Measurements from ENCODE around the gene KCNS1.

The KCNS1 gene

DNA sequence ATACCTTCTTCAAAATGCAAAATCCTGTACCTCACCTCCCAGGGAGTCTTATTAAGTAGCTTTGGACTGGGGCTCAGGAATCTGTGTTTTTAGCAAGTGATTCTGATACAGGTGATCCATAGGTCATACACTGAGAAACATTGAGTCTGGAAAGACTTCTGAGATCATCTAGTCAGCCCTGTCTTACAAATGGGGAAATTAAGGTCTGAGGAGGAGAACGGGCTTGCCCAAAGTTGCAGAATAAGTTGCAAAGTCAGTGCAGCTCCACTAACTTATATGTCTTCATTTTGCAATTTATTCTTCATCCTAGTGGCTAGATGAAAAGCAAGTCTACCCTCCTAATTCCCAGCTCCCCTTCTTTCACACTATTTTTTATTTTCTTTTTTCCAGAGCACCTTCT lies 28.9 kb downstream of the KCNS1 start:
- Histone ChIP-seq H3K36me3 (ENCODE audit: insufficient read depth, low read length) (peaks cover 81% of the 10 kb centered on the region), H3F3A (ENCODE audit: insufficient read depth, low read length) (no peaks in the 10 kb centered on the region), H4K20me1 (ENCODE audit: insufficient read depth, low read length) (no peaks in the 10 kb centered on the region), H3K4me1 (ENCODE audit: insufficient read depth, low read length, severe bottlenecking) (no peaks in the 10 kb centered on the region), H3K4me3 (ENCODE audit: low read depth, low read length, poor library complexity, severe bottlenecking) (no peak overlapping the region), H3K9me2 (ENCODE audit: low read depth, low read length) (no peaks in the 10 kb centered on the region), H3K79me2 (ENCODE audit: insufficient read depth, low read length) (peaks cover 3% of the 10 kb centered on the region; the same call in 1 of the 2 replicates), H2AFZ (ENCODE audit: low read length) (no peak overlapping the region), H3K9ac (ENCODE audit: low read length) (no peak overlapping the region), H3K27ac (ENCODE audit: low read depth, low read length, poor library complexity, severe bottlenecking) (no peak overlapping the region), H3K4me2 (ENCODE audit: low read length) (no peak overlapping the region), H3K27me3 (ENCODE audit: insufficient read depth, low read length) (no peaks in the 10 kb centered on the region), H3K9me3 (ENCODE audit: low read length) (no peaks in the 10 kb centered on the region)
- TF ChIP-seq EZH2 (IDR thresholded peaks at IDR 0.05; ENCODE audit: borderline replicate concordance, low read length), result no peak
- TF ChIP-seq, protein P1, sequence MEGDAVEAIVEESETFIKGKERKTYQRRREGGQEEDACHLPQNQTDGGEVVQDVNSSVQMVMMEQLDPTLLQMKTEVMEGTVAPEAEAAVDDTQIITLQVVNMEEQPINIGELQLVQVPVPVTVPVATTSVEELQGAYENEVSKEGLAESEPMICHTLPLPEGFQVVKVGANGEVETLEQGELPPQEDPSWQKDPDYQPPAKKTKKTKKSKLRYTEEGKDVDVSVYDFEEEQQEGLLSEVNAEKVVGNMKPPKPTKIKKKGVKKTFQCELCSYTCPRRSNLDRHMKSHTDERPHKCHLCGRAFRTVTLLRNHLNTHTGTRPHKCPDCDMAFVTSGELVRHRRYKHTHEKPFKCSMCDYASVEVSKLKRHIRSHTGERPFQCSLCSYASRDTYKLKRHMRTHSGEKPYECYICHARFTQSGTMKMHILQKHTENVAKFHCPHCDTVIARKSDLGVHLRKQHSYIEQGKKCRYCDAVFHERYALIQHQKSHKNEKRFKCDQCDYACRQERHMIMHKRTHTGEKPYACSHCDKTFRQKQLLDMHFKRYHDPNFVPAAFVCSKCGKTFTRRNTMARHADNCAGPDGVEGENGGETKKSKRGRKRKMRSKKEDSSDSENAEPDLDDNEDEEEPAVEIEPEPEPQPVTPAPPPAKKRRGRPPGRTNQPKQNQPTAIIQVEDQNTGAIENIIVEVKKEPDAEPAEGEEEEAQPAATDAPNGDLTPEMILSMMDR (IDR thresholded peaks at IDR 0.05; ENCODE audit: low read length), result no peak

DNA sequence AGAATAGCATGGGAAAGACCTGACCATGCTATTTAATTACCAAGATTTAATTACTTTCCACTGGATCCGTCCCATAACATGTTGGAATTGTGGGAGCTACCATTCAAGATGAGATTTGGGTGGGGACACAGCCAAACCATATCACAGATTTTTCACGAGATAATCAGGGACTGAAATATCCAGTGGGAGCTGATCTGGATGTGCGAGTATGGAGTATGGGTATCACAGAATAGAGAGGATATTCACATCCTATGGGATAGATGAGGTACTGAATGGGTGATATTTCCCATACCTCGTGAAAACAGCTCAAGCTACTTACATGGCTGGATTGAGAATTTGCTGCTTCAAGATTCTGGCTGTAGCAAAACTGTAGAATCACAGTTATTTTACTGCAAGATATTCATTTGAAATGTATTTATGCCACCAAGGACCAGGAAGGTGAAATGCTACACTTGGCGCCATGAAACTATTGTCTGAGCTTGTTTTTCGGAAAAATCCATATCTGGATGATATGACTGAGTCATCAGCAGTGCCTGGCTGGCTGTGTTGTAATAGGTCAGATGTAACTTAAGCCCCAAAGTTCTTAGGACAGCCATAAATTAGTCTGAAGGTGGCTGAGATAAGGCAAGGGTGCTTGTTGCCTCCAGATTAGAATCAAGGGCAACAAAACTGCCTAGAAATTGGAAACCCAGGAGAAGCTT lies 29.8 kb downstream of the KCNS1 start:
- no peak overlapping the region for H3K27ac ChIP-seq (ENCODE audit: low read depth, low read length, poor library complexity, severe bottlenecking)
- no peak overlapping the region for H3K4me2 ChIP-seq (ENCODE audit: low read length)
- H3K27me3 ChIP-seq (ENCODE audit: insufficient read depth, low read length), result no peaks in the 10 kb centered on the region
- peaks cover 6% of the 10 kb centered on the region; the same call in 1 of the 2 replicates for H3K79me2 ChIP-seq (ENCODE audit: insufficient read depth, low read length)
- H4K20me1 ChIP-seq (ENCODE audit: insufficient read depth, low read length), result no peaks in the 10 kb centered on the region
- no peak overlapping the region for H3K9ac ChIP-seq (ENCODE audit: low read length)
- no peaks in the 10 kb centered on the region for H3K4me1 ChIP-seq (ENCODE audit: insufficient read depth, low read length, severe bottlenecking)
- no peak overlapping the region for H3K4me3 ChIP-seq (ENCODE audit: low read depth, low read length, poor library complexity, severe bottlenecking)
- H3F3A ChIP-seq (ENCODE audit: insufficient read depth, low read length), result no peaks in the 10 kb centered on the region
- TF ChIP-seq, protein P1 (IDR thresholded peaks at IDR 0.05; ENCODE audit: low read length), result no peak
- TF ChIP-seq EZH2 (IDR thresholded peaks at IDR 0.05; ENCODE audit: borderline replicate concordance, low read length), result no peak
- H2AFZ ChIP-seq (ENCODE audit: low read length), result no peak overlapping the region
- no peaks in the 10 kb centered on the region for H3K9me3 ChIP-seq (ENCODE audit: low read length)
- no peaks in the 10 kb centered on the region for H3K9me2 ChIP-seq (ENCODE audit: low read depth, low read length)
- peaks cover 81% of the 10 kb centered on the region for H3K36me3 ChIP-seq (ENCODE audit: insufficient read depth, low read length)

DNA sequence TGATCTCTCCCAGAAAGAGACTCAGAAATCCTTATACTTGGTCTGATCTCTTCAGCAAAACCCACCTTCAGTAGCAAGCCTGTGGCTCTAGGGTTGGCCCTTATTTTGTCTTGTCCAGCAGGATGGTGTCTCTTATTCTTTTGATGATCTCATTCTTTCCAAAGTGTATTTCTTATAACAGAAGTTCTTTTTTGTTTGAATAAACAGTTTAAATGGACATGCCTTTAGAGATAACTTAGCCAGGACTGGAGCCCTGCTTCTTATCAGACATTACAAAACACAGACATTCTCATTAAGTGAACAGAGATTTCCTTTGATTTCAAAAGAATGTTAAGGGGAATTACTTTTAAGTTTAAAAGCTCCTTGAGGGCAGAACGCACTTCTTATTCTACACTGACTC lies 31.7 kb downstream of the KCNS1 start:
- TF ChIP-seq EZH2 (IDR thresholded peaks at IDR 0.05; ENCODE audit: borderline replicate concordance, low read length), result no peak
- TF ChIP-seq, protein P1 (IDR thresholded peaks at IDR 0.05; ENCODE audit: low read length), result no peak
- Histone ChIP-seq H3K4me1 (ENCODE audit: insufficient read depth, low read length, severe bottlenecking) (no peaks in the 10 kb centered on the region), H3K9me3 (ENCODE audit: low read length) (no peaks in the 10 kb centered on the region), H3K4me2 (ENCODE audit: low read length) (no peak overlapping the region), H4K20me1 (ENCODE audit: insufficient read depth, low read length) (no peaks in the 10 kb centered on the region), H3K9me2 (ENCODE audit: low read depth, low read length) (no peaks in the 10 kb centered on the region), H3K27ac (ENCODE audit: low read depth, low read length, poor library complexity, severe bottlenecking) (no peak overlapping the region), H2AFZ (ENCODE audit: low read length) (no peak overlapping the region), H3F3A (ENCODE audit: insufficient read depth, low read length) (no peaks in the 10 kb centered on the region), H3K4me3 (ENCODE audit: low read depth, low read length, poor library complexity, severe bottlenecking) (no peak overlapping the region), H3K36me3 (ENCODE audit: insufficient read depth, low read length) (peaks cover 63% of the 10 kb centered on the region), H3K79me2 (ENCODE audit: insufficient read depth, low read length) (peaks cover 17% of the 10 kb centered on the region), H3K9ac (ENCODE audit: low read length) (no peak overlapping the region), H3K27me3 (ENCODE audit: insufficient read depth, low read length) (no peaks in the 10 kb centered on the region)

Data from OCI-LY1 (cell line).